Ureter (tissue), 1 donor: Measurements from ENCODE around the gene CCT6B. TPM values are rescaled to one million over a fixed set of nuclear protein-coding genes. Genes with fewer than 3 reads are reported as not detected.
"Not testable (repeated sequence)": the region's sequence is repeated elsewhere in the genome, so short reads cannot be mapped to it uniquely, and the experiment has no call there.

ENCODE experiments used
- DNase-seq: peaks from one replicate; pipeline ENCODE4 v3.0.0-alpha.2; 2020; ENCODE audit warnings: low spot score
- total RNA-seq: library from RNA; stranded (reverse); gene quantifications from one replicate; pipeline ENCODE4 v1.2.4, GENCODE V29; 2023
- donor health status: DM: yes; HTN: yes; CAD: no.

The CCT6B gene
- total RNA-seq = 6.3 TPM

DNA sequence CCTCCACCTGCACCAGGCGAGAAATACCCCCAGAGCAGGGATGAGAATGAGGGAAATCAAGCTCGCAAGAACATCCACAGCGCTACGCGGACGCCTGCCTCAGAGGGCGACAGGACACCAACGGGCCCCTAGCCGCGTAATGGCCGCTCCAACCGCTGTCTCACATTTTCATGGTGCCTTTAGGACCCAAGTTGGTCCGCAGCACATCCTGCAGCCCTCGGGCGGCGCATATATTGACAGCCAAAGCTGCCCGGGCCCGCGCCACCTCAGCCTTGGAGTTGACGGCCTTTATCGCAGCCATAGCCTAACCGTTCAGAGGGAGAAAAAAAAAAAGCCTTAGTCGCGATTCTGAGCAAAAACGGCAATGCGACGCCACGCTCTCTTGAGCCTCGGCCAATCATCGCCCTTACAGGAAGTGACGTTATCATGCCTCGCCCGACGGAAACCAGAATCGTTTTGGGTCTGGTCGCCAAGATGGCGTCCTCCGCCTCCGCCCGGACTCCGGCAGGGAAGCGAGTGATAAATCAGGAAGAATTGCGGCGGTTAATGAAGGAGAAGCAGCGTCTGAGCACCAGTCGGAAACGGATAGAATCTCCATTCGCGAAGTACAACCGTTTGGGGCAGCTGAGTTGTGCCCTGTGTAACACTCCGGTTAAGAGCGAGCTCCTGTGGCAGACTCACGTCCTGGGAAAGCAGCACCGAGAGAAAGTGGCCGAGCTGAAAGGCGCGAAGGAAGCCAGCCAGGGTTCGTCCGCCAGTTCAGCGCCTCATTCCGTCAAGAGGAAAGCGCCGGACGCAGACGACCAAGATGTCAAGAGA lies at the start of gene CCT6B, which contains the start of gene ZNF830:
CCT6B (minus strand) TSS at position 368 of the 819 bp plus-strand sequence; CDS start at position 301, 67 bp downstream.
ZNF830 (plus strand) TSS at position 448 of the 819 bp plus-strand sequence; CDS start at position 475, 27 bp downstream.
- DNase-seq = peak; percentile 95

DNA sequence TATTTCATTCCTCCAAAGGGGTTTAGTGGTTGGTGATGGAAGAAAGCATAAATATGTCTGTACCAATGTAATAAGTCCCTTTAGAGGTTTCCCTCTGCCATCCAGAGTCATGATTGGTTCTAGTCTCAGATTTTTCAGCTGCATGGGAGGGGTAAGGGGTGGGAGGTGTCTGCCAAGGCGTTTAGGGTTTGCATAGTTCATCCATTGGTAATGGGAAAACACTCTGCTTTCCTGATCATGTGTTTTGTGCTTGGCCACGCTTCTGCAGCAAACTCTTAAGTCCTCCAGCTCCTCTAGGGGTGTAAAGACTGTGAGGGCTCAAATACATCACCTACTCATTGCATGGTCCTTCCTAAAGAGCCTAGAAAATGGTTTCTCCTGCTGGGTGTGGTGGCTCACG lies 48.8 kb upstream of the CCT6B start:
- DNase-seq = no peak

DNA sequence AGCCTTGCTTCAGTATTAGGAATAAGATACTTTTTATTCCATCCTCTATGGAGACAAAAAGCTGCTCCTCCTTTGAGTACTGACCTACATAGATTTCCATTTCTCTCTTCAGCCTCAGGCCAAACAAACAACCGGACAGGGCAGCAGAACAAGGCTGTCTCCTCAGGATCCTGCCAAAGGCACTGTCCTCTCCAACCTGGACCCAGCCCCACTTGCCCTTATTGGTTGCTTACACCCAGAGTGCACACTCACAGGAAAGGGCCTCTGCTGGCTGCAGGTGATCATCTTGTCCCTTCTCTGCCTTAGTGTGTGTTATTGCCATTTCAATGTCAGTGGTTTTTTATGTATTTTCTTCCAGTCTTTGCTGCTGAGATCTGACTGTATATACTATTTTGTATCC lies 45.7 kb upstream of the CCT6B start:
- no peak for DNase-seq

GRCh38 chr17:35006345-35006744 lies 45.1 kb upstream of the CCT6B start:
- no peak for DNase-seq

DNA sequence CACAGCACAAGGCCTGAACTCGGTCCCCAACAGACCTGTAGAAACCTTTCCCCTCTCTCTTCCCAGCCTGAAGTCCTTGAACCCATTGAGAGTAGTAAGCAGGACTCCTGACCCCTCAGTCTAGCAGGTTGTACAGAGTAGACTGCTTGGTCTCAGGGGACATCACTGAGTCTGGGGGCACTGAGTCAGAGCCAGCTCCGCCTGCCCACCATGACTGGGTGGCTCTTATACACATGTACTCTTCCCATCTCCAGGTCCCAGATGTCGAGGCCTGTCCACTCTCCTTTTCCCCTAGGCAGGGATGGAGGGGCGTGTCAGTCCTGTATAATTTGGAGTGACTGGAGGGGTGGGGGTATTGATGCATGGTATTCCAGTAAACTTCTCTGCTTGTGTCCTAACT lies 42.5 kb upstream of the CCT6B start:
- no peak for DNase-seq

GRCh38 chr17:35002876-35003551 lies 41.8 kb upstream of the CCT6B start:
- peak; percentile 81 for DNase-seq

DNA sequence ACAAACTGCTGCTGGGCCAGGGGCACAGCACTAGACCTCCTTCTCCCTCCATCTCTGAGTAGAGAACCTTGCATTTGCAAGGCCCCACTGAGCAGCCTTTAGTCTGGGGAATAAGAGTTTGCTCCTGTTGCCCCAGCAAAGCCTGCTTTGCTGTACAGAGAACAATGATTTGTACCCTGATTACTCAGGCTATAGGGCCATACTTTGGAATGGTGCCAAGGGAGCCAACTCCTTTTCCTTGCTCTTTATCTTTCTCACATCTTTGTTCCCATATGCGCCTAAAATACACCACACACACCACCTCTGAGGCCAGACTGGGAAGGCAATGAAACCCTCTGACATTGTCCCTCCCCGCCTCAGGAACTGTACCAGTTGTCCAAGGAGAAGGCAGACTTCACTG lies 40.3 kb upstream of the CCT6B start:
- DNase-seq = no peak

DNA sequence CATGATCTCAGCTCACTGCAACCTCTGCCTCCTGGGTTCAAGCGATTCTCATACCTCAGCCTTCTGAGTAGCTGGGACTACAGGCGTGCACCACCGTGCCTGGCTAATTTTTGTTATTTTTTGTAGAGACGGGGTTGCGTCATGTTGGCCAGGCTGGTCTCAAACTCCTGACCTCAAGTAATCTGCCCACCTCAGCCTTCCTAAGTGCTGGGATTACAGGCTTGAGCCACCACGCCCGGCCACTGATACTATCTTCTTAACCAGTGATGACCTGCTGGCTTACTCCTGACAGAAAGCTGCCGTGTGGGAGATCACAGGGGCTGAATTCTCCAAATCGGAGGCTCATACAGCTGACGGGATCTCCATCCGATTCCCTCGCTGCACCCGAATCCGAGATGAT lies 39.7 kb upstream of the CCT6B start:
- DNase-seq = not testable (repeated sequence)

GRCh38 chr17:34999456-34999855 lies 38.2 kb upstream of the CCT6B start:
- no peak for DNase-seq

GRCh38 chr17:34998205-34998604 lies 36.9 kb upstream of the CCT6B start:
- peak; percentile 73 for DNase-seq

GRCh38 chr17:34997355-34997862 lies 36.1 kb upstream of the CCT6B start:
- DNase-seq = peak; percentile 89

DNA sequence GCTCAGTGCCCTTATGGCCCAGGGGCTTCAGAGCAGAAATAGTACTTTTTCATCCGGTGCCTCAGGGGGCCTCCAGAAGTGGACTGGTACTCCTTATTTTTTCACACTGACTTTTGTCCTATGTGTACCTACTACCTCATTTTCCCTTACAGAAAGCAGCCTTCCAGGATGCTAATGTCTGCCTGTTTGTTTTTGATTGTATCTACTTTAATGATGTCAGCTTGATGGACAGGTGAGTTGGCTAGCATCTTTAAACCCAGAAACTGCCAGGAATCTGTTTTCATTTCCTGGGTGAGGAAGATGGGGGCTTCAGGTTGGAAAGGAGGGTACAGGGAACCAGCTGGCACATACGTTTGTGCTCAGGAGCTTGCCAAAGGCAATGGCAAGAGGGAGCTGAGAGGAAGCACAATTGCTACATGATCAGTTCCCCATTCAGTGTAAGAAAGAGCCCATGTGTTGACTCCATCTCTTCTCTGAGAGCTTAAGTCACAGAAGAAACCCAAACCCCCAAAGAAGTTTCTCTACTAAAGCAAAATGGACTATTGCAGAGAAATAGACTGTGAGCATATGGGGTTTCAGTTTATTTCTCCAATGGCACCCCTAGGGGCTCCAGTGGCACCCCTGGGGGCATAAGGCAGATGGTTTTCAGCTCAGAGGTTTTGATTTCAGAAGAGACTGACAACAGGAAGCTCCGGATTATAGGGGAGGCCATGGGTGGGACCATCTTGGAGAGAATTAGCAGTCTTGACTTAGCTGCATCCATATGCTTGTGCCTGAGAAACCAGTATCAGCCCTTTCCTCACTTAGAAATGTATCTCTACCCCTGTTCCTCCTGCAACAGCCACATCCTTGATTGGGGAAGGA lies 35.4 kb upstream of the CCT6B start:
- no peak for DNase-seq

DNA sequence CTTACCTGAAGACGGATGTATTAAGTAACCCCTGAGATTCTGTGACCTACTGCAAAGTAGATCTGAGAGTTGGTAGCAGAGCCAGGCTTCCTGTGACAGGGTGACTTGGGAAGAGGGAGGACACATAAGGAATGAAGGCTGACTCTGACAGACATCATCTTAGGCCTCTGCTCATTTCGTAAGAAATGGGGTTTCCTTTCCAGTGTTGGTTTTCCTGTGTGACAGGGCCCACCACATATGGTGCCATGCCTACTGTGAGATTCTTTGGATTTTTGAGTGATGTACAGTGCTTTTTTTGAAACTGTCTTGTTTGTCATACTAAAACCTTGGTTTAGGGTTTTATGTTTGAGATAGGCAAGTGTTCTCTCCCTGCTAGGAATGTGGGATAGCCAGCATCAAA lies 31.8 kb upstream of the CCT6B start:
- no peak for DNase-seq

DNA sequence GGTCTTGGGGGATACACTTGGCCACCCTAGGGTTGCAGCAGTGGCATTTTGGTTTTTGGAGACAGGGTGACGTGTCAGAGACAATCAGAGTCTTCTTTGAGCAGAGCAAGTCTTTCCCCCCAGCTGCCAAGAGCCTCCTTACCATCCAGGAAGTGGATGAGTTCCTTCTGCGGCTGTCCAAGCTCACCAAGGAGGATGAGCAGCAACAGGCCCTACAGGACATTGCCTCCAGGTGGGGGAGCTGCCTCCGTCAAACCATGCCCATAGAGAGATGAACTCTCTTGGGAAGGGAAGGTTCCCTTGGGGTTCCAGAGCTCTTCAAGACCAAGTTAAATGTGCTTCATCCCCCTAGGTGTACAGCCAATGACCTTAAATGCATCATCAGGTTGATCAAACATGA lies 30.3 kb upstream of the CCT6B start:
- DNase-seq = no peak

GRCh38 chr17:34990921-34991365 lies 29.7 kb upstream of the CCT6B start:
- no peak for DNase-seq

- no peak for DNase-seq
These were observed 28.2 kb upstream of the CCT6B start for GRCh38 chr17:34989473-34989872.

DNA sequence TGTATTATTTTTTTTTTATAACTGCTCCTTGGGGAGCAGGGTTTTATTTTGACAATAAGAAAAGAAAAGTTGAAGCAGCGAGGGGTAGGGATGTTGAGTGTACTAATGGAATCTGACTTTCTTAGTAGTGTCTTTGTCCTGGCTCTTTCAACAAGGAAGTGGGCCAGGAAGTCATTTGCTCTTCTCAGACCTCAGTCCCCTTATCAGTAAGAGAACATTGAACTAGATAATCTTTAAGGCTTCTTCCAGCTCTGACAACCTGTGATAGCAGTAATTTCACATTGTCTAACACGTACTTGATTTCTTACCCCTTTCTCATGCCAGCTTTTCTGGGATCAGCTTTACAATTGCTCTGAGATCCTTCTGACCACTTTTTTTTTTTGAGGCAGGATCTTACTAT lies 27.4 kb upstream of the CCT6B start:
- no peak for DNase-seq

DNA sequence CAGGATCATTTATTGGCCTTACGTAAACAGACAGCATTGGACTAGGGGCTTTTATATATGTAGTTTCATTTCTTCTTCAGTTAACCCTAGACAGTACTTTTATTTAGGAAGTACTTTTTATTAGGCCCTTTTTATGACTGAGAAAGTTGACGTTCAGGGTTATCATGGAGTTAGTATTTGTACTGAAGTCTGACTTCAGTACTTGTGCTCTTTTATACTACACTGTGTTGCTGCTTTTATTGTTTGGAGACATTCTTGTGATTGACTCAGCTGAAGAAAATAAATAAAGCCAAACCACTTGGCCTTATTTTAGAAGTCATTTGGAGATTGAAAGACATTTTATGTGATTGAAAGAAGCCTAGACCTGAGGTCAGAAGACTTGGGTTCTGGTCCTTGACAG lies 26.0 kb upstream of the CCT6B start:
- no peak for DNase-seq

GRCh38 chr17:34981538-34982241 lies 20.4 kb upstream of the CCT6B start:
- no peak for DNase-seq

DNA sequence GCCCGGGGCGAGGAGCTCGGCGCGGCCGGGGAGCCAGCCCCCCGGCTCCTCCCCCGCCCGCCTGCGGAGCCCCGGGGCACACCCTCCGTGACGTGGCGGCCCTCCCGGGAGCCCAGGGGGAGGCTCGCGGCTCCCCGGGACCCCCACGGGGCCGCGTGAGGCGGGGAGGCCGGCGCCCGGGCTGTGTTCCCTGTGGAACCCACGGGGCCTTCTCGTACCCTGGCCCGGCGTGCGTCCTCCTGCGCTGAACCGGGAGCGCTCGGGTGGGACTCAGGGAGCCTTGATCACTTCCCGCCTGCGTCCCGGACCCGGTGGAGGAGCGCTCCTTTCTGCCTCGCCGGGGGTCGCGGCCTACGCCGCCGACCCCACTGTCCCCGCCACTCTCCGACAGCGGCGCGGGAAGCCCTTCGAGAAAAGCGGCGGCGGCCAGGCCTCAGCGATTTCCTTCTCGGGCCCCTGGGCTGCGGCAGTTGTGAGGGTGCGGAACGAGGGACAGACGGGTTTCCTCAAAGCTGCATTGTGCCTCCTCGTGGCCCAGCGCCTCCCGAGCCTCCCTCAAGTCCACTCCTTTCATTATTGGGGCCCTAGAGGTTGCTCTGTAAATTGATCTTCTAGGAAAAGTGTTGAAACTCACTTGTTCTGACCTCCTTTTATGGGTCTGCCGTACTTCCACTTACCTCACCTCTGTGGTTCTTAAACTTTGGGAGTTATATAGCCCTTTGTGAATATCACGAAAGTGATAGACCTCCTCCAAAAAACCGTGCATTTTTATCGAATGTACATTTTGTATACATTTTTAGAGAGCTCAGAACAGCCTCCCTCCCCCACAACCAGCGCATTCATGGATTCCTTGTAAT lies 19.6 kb upstream of the CCT6B start:
- DNase-seq = peak; percentile 72
